ENCODE results near the gene SNHG17.

GRCh38 chr20:38377039-38377685, 58.0 kb downstream of the SNHG17 start:
- TF ChIP-seq CTCF (IDR thresholded peaks at IDR 0.05) (no peak), POLR2A (IDR thresholded peaks at IDR 0.05) (no peak)
